ELF-1 (cell line): ENCODE measurements around the gene GUK1.
"Not testable (repeated sequence)": the region's sequence is repeated elsewhere in the genome, so short reads cannot be mapped to it uniquely, and the experiment has no call there.

Experiments used
- DNase-seq: peaks from one replicate; pipeline ENCODE4 v3.0.0-alpha.2; 2016; ENCODE audit warnings: low read depth, low spot score

Gene GUK1

DNA sequence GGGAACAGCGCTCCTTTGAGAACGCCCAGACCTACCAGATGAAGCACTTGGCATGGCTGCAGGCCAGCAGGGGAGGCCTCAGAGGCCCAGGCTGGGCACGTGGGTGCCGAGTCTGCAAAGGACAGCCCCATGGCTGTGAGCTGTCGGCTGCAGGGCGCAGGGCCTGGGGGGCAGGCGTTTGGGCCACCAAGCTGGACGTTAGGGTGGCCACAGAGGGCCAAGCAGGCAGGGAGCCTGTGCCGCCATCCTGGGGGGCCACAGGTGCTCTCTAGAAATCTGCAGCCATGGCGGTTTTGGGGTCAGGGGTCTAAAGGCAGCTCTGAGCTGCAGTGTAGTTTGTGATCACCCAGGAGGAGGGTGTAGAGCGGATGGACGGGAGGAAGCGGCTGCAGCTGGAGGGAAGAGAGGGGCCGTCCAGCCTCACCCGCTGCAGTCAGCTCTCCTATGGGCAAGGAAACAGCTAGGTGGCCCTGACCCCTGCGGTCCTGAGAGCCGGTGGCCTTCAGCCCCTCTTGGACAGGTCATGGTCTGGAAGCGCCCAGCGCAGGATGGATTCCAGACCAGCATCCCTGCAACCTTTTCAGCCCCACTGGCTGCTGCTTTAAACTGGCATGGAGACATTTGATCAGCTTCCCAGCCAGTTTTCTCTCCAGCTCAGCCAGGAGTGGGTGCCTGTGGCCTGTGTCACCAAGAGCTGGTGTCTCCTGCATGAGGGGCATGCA, 36.5 kb downstream of the GUK1 start:
- no peak for DNase-seq

DNA sequence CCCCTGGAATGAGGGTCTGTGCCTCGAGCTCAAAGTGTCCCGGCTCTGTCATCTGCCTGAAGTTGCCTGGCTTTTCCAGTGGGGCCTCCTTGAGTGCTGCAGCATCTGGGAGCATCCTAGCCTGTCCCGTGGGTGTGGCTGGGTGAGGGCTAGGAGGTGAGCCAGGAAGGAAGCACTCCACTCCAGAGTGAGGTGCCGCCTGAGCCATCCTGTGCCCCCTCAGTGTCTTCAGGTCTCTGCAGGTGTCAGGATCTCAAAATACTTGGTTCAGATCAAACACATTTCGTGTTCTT, 37.0 kb downstream of the GUK1 start:
- no peak for DNase-seq

DNA sequence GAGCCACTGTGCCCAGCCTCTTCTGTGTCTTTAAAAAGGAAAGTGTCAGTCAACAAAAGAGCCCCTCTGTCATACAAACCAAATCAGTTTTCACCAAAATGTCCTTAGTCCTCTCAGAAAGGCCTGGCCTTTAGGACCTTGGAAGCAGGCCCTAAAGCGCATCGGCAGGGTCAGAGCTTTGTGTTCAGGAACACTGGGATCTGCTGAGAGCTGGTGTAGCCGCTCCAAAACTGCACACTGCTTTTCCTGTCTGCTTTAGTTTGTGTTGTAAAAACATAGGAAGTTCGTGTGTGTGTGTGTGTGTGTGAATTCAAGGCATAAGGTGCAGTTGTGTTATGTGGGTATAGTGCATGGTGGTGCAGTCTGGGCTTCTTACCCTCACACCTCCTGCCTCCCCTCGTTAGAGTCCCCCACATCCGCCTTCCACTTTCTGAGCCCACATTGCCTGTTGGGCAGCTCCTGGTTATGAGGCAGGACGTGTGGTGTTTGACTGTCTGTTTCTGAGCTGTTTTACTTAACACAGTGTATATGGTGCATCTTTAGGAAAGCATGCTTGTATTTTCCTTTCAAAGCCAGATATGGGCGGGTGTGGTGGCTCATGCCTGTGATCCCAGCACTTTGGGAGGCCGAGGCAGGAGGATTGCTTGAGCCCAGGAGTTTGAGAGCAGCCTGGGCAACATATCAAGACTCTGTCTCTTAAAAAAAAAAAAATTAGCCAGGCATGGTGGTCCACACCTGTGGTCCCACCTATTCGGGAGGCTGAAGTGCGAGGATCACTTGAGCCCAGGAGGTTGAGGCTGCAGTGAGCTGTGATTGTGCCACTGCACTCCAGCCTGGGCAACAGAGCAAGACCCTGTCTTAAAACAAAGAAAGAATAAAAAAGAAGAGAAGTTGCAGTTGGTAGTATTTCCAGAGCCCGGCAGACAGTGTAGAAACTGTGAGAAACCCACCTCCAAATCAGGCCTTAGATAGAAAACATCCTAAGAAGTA, 37.9 kb downstream of the GUK1 start:
- DNase-seq = no peak

DNA sequence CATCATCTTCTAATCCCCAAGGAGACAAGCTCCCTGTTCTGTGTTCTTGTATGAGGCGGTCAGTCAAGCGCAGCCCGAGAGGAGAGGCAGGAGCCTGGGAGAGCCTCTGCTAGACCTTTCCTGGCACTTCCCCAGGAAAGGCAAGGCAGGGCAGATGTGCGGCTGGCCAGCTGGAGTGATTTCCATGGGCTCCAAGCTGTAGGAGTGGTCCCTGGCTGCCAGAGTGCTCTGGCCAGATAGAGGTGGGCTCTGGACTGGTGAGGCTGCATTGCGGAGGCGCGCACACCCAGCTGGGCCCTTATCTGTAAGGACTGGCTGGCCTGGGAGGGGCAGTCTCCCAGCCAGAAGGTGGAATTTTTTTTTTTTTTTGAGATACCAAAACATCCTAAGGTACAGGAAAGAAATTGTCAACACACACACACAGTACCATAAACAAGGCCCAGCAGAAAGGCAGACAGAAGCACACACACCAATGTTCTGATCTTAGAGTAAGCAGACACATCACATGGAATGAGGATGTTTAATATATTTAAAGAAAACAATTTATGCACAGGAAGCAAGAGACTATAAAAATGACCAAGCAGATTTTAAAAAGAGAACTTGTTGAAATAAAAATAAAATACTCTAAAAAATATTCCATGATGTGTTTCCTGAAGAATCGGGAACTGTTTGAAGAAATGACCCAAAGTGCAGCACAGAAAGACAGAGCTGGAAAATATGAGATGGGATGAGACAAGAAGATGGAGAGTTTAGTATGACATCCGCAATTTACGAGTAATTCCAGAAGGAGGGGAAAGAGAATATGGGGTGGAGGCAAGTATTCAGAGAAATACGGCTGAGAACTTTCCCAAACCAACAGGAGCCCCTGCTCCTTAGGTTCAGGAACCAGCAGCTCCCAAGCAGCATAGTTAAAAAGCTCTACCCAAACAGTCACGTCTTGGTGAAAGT, 38.9 kb downstream of the GUK1 start:
- DNase-seq = no peak

DNA sequence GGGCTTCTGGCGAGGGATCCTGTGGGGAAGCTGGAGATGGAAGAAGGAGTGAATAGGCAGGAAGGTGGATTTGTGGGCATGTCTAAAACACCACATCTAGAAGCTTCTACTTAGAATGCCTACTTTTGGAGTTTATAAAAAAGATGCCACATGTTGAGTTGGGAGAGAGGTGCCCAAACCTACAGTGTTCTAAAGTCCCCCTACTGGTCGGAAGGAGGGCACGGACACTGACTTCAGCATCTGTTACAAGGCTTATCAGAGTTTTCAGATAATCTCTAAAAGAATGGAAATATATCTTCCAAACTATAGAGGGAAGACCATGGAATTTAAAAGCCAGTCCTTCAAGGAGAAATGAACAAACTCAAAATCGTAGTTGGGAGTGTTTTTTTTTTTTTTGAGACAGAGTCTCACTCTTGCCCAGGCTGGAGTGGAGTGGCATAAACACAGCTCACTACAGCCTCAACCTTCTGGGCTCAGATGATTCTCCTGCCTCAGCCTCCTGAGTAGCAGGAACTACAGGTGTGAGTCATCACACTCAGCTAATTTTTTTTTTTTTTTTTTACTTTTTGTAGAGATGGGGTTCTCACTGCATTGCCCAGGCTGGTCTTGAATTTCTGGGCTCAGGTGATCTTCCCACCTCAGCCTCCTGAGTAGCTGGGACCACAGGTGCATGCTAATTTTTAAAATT, 40.3 kb downstream of the GUK1 start:
- no peak for DNase-seq

DNA sequence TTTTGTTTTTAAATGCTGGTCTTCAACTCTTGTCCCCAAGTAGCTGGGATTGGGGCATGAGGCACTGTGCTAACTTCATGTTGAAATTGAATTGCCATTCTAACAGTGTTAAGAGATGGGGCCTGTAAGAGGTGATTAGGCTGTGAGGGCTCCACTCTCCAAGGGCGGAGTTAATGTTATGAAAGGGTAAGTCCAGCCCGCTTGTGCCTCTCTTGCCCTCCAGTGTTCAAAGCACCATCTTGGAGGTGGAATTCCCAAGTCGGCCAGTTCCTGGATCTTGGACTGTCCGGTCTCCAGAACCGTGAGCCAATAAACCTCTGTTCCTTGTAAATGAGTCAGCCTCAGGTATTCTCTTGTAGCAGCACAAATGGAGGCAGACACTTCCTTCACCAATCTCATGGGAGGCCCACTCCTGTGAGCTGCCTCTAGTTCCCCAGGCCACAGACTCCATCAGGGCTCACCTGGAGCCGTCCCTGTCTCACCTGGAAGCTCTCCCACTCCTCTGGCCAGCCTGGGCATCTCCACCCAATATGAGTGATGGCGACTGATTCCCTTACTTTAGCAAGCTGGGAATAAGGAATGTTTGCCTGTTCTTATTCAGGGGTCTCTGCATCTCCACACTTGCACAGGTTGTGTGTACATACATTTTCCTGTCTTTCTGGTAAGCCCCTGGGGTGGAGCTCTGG, 41.0 kb downstream of the GUK1 start:
- no peak for DNase-seq

DNA sequence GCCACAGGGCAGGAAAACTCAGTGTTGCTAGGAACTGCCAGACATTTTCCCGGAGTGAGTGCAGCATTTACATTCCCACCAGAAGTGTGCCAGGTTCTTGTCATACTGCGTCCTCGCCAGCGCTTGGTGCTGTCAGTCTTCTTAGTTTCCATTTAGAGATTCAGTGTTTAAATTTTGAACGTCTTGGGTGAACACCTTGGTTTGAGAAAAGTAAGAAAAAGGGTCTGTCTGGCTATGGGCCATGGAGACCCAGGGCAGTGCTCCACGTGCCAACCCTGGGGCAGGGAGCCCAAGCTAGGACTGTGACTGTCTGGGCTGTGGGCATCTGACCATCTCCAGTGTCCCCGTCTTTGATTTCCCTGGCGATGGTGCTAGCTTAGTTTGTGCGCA, 41.6 kb downstream of the GUK1 start:
- DNase-seq = no peak

DNA sequence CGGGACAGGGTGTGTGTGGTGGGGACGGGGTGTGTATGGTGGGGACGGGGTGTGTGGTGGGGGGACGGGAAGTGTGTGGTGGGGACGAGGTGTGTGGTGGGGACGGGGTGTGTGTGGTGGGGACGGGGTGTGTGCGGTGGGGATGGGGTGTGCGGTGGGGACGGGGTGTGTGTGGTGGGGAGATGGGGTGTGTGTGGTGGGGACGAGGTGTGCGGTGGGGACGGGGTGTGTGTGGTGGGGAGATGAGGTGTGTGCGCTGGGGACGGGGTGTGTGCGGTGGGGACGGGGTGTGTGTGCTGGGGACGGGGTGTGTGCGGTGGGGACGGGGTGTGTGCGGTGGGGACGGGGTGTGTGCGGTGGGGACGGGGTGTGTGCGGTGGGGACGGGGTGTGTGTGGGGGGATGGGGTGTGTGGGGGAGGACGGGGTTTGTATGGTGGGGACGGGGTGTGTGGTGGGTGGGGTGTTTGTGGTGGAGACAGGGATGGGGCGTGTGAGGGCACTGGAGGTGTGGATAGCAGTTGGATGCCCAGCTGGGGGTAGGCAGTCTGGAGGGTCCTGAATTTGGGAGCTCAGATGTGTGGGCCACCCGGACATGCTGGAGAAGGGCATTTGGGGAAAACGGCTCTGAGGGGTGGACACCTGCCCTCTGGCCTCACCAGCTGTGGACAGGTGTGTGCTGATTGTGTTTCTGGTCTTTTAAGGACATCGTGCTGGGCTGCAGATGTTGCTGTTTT, 42.4 kb downstream of the GUK1 start:
- DNase-seq = no peak

DNA sequence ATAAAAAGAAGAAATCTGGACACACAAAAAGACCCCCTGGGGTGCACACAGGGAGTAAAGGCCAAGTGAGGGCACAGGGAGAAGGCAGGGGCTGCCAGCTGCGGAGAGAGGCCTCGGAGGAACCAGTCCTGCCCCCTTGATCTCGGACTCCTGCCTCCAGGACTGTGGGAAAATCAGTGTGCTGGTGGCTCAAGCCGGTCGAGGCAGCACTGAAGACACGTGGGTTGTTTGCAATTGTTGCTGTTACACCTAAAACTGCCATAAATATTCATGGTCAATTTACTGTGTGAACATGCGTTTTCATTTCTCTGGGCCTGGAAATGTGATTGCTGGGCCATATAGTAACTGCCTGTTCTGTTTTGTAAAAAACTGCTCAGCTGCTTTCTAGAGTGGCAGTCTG, 44.1 kb downstream of the GUK1 start:
- DNase-seq = no peak

DNA sequence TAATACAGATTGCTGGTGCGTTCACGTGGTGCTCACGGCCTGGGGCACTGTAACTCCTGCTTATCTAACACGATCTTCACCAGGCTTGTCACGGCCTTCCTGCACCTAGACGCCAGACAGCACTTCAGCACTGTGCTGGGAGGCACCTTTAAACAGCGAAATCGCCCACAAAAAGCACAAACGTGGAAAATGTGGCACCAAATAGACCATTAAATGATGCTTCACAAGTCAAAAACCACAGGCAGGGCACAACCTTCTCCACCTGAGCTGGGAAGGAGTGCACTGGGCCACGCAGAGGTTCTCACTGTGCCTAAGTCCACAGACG, 45.5 kb downstream of the GUK1 start:
- DNase-seq = peak; percentile 55

DNA sequence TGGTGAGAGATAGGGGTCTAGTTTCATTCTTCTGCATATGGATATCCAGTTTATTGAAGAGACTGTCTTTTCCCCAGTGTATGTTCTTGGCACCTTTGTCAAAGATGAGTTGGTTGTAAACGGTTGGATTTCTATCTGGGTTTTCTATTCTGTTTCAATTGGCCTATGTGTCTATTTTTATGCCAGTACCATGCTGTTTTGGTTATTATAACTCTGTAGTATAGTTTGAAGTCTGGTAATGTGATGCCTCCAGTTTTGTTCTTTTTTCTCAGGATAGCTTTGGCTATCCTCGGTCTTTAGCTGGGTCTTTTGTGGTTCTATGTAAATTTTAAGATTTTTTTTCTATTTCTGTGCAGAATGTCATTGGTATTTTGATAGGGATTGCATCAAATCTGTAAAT, 48.2 kb downstream of the GUK1 start:
- DNase-seq = not testable (repeated sequence)

DNA sequence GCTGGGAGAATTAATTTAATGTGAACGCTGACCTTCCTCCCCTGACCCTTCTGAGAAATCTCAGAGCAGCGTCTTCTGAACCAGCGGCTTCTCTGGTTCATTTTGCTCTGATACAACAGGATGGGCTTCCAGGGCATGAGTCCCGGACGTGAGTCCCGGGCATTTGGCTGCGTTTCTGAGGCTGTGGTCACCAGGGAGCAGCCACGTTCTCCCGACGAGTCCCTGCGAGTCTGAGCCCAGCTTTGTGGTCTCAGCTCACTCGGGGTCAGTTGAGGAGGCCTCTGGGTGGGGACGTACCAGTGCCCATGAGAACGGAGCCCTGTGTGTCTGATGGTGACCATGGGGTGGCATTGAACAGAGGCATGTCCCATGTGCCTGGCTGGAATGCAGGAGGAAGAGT, 50.1 kb downstream of the GUK1 start:
- no peak for DNase-seq

DNA sequence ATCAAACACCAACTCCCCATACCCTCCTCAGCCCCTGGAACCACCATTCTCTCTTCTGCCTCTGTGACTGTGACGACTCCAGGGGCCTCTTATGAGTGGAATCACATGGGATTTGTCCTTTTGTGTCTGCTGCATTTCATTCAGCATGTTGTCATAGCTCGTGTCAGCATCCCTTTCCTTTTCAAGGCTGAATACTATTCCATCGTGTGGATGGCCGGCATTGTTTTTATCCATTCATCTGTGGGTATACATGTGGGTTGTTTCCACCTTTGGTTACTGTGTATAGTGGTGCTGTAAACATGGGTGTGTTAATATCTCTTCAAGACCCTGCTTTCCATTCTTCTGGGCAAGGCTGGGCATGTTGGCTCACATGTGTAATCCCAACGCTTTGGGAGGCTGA, 50.7 kb downstream of the GUK1 start:
- no peak for DNase-seq

DNA sequence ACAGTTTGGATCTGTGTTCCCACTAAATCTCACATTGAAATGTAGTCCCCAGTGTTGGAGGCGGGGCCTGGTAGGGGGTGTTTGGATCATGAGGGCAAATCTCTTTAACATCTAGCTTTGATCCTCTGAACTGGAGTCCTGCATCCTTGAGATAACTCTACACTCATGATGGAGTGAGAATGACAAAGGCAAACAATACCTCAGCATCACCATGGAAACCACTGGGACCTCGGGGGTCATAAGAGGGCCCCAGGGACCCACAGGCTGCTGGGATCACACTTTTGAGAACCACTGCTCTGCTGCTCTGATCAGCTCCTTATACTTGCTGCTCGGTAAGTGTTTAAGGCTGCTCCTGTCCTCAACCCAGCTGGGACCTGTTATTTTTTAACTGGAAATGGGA, 54.4 kb downstream of the GUK1 start:
- no peak for DNase-seq

DNA sequence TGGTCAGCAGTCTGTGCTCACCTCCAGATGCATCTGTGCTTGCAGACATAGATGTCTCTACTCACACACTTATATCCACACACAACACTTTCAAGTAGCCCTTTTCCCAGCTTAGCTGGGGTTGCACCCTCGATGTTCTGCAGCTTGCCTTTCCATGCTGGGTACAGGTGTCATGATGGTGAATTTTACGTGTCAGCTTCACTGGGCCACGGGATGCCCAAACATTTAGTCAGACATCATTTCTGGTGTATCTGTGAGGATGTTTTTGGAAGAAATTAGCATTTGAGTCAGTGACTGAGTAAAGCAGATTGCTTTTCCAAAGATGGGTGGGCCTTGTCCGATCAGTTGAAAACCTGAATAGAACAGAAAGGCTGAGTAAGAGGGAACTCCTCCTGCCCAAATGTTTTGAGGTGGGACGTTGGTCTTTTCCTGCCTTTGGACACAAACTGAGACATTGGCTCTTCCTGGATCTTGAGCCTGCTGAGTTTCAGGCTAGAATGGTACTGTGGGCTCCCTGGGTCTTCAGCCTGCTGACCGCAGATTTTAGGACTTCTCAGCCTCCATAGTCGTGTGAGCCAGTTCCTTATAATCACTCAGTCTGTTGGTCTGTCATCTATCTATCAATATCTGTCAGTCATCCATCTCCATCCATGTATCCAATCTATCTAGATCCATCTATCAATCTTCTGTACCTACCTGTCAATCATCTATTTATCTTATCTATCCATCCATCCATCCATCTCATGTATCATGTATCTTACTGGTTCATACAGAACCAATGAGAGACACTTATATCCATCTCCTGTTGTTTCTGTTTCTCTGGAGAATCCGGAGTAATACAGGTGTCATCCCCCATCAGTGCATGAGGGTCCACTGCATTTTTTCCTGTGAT, 55.1 kb downstream of the GUK1 start:
- no peak for DNase-seq

DNA sequence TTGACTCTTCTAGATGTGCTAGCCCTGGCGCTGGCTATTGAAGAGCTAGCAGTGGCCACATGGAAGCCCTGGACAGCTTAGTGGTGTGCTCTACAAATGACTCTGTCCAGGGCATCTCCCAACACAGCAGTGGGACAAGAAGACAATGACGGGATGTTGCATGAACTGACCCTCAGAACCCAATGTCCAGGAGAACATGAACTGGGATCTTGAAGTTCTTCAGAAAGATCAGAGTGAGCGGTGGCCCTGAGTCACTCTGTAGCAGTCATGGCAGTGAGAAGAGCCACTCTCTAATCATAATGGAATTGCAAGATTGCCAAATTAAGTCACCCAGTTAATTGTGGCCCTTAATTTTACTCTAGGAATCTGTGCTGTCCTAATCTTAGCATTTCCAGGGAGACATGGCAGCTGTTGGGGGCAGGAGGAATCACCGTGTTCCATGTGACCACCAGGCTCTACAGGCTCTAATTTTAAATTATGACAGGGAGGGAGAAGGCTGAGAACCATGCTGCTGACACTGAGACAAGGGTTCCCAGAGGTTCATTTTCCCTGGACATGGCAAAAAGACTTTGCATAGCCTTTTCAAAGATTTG, 57.6 kb downstream of the GUK1 start:
- no peak for DNase-seq
